Measurements from ENCODE around the gene SLCO4A1. TPM values are rescaled to one million over a fixed set of nuclear protein-coding genes. Genes with fewer than 3 reads are reported as not detected.

SLCO4A1 gene
- total and polyA plus RNA-seq, 4 experiments from 2014 or later: 0.49 to 0.99 (median 0.97) TPM; not detected in 1

GRCh38 chr20:62714006-62714405 lies 71.7 kb downstream of the SLCO4A1 start:
- Mint-ChIP-seq H3K27ac (peak overlapping the region in 1 of 7 donors; percentile 23), H3K27me3 (peaks cover 6 to 10% of the 10 kb centered on the region in 2 donors), H3K9me3 (peaks cover 0 to 3% (median 0%) of the 10 kb centered on the region in 8 donors), H3K4me1 (peaks cover 12 to 50% (median 29%) of the 10 kb centered on the region in 4 donors), H3K4me3 (no peak overlapping the region), H3K36me3 (no peaks in the 10 kb centered on the region)
- Histone ChIP-seq H3K27ac (ENCODE audit: low read depth, low read length) (no peak overlapping the region), H3K36me3 (ENCODE audit: insufficient read depth, low read length) (no peaks in the 10 kb centered on the region), H3K4me1 (ENCODE audit: insufficient read depth, low read length) (peaks cover 21% of the 10 kb centered on the region), H3K4me3 (ENCODE audit: low read length in 2 of 2) (no peak overlapping the region), H3K27me3 (ENCODE audit: insufficient read depth, low read length) (peaks cover 12% of the 10 kb centered on the region), H3K9me3 (ENCODE audit: control insufficient read depth in 1 of 2, low read length in 2 of 2) (no peaks in the 10 kb centered on the region)
- CTCF ChIA-PET (ENCODE audit: partially characterized antibody): no interaction called here
- intact Hi-C loops (cut with micrococcal nuclease): no loop called here
- POLR2A ChIA-PET (ENCODE audit: partially characterized antibody): interaction anchor here (0.6 to 1.2 kb wide), 2 partner anchors 27 to 61 kb away, joined by 3 read pairs; no protein-coding TSS in a partner anchor
- no peak for DNase-seq

GRCh38 chr20:62714799-62715198 lies 72.5 kb downstream of the SLCO4A1 start:
- H3K27ac Mint-ChIP-seq: peak overlapping the region in 6 of 7 donors; percentile 7 to 80 (median 54)
- CTCF ChIA-PET (ENCODE audit: partially characterized antibody): no interaction called here
- POLR2A ChIA-PET (ENCODE audit: partially characterized antibody): interaction anchor here (1.2 kb wide), 1 partner anchor 26 kb away, joined by 3 read pairs; no protein-coding TSS in a partner anchor

GRCh38 chr20:62715201-62715600 lies 72.9 kb downstream of the SLCO4A1 start:
- Histone ChIP-seq H3K27ac (ENCODE audit: low read depth, low read length) (no peak overlapping the region), H3K9me3 (ENCODE audit: control insufficient read depth in 1 of 2, low read length in 2 of 2) (no peaks in the 10 kb centered on the region), H3K4me3 (ENCODE audit: low read length in 2 of 2) (no peak overlapping the region), H3K27me3 (ENCODE audit: insufficient read depth, low read length) (peaks cover 8% of the 10 kb centered on the region), H3K36me3 (ENCODE audit: insufficient read depth, low read length) (no peaks in the 10 kb centered on the region), H3K4me1 (ENCODE audit: insufficient read depth, low read length) (peaks cover 21% of the 10 kb centered on the region)
- Mint-ChIP-seq H3K27me3 (peaks cover 3 to 5% of the 10 kb centered on the region in 2 donors), H3K4me1 (peaks cover 12 to 42% (median 28%) of the 10 kb centered on the region in 4 donors), H3K27ac (peak overlapping the region in 5 of 7 donors; percentile 38 to 80 (median 66)), H3K36me3 (peaks cover 0 to 5% of the 10 kb centered on the region in 2 donors), H3K9me3 (peaks cover 0 to 13% (median 6%) of the 10 kb centered on the region in 8 donors), H3K4me3 (peak overlapping the region in 2 of 8 donors; percentile 15 to 43)
- intact Hi-C loops (cut with micrococcal nuclease): no loop called here
- no peak for DNase-seq
- POLR2A ChIA-PET (ENCODE audit: partially characterized antibody): interaction anchor here (1.2 to 2.1 kb wide), 2 partner anchors 25 to 26 kb away, joined by 3 to 15 read pairs; no protein-coding TSS in a partner anchor
- CTCF ChIA-PET (ENCODE audit: partially characterized antibody): no interaction called here

More at GRCh38 chr20:62714799-62715198, 72.5 kb downstream of the SLCO4A1 start:
- peaks cover 12 to 45% (median 29%) of the 10 kb centered on the region in 4 donors for H3K4me1 Mint-ChIP-seq
- no peaks in the 10 kb centered on the region for H3K9me3 ChIP-seq (ENCODE audit: control insufficient read depth in 1 of 2, low read length in 2 of 2)
- intact Hi-C loops (cut with micrococcal nuclease): no loop called here
- peaks cover 21% of the 10 kb centered on the region for H3K4me1 ChIP-seq (ENCODE audit: insufficient read depth, low read length)
- no peak overlapping the region for H3K27ac ChIP-seq (ENCODE audit: low read depth, low read length)
- H3K36me3 Mint-ChIP-seq: peaks cover 0 to 4% of the 10 kb centered on the region in 2 donors
- peaks cover 0 to 11% (median 4%) of the 10 kb centered on the region in 8 donors for H3K9me3 Mint-ChIP-seq
- no peaks in the 10 kb centered on the region for H3K36me3 ChIP-seq (ENCODE audit: insufficient read depth, low read length)
- H3K27me3 ChIP-seq (ENCODE audit: insufficient read depth, low read length): peaks cover 11% of the 10 kb centered on the region
- peaks cover 3 to 7% of the 10 kb centered on the region in 2 donors for H3K27me3 Mint-ChIP-seq
- peak overlapping the region in 2 of 8 donors; percentile 15 to 43 for H3K4me3 Mint-ChIP-seq
- DNase-seq: no peak
- H3K4me3 ChIP-seq (ENCODE audit: low read length in 2 of 2): no peak overlapping the region

- H3K4me3 ChIP-seq (ENCODE audit: low read length in 2 of 2): no peak overlapping the region
- peak overlapping the region; percentile 2 to 87 (median 71) for H3K4me3 Mint-ChIP-seq
- H3K4me1 Mint-ChIP-seq: peaks cover 12 to 41% (median 26%) of the 10 kb centered on the region in 4 donors
- peak; percentile 17 to 69 (median 44) for DNase-seq
- intact Hi-C loops (cut with micrococcal nuclease): loop anchor here (1.0 kb wide), 1 partner anchor 24 kb away; no protein-coding TSS in a partner anchor
- POLR2A ChIA-PET (ENCODE audit: partially characterized antibody): interaction anchor here (0.6 to 2.1 kb wide), 2 partner anchors 24 to 80 kb away, joined by 5 to 15 read pairs; partner anchors contain the start of gene MRGBP
- H3K36me3 ChIP-seq (ENCODE audit: insufficient read depth, low read length): no peaks in the 10 kb centered on the region
- no peaks in the 10 kb centered on the region for H3K27me3 ChIP-seq (ENCODE audit: insufficient read depth, low read length)
- H3K36me3 Mint-ChIP-seq: peaks cover under 1 to 10% of the 10 kb centered on the region in 2 donors
- peaks cover under 1 to 24% (median 14%) of the 10 kb centered on the region in 8 donors for H3K9me3 Mint-ChIP-seq
- no peak overlapping the region for H3K27ac ChIP-seq (ENCODE audit: low read depth, low read length)
- H3K9me3 ChIP-seq (ENCODE audit: control insufficient read depth in 1 of 2, low read length in 2 of 2): no peaks in the 10 kb centered on the region
- H3K4me1 ChIP-seq (ENCODE audit: insufficient read depth, low read length): peaks cover 21% of the 10 kb centered on the region
- H3K27ac Mint-ChIP-seq: peak overlapping the region; percentile 52 to 93 (median 88)
- H3K27me3 Mint-ChIP-seq: peaks cover 0 to 2% of the 10 kb centered on the region in 2 donors
- CTCF ChIA-PET (ENCODE audit: partially characterized antibody): interaction anchor here (1.2 kb wide), 1 partner anchor 74 kb away, joined by 3 read pairs; no protein-coding TSS in a partner anchor
Observed at GRCh38 chr20:62716198-62716940, 74.1 kb downstream of the SLCO4A1 start.

GRCh38 chr20:62716941-62717310 lies 74.6 kb downstream of the SLCO4A1 start:
- POLR2A ChIA-PET (ENCODE audit: partially characterized antibody): interaction anchor here (0.6 to 2.1 kb wide), 2 partner anchors 23 to 79 kb away, joined by 5 to 15 read pairs; partner anchors contain the start of gene MRGBP
- CTCF ChIA-PET (ENCODE audit: partially characterized antibody): interaction anchor here (1.2 kb wide), 1 partner anchor 73 kb away, joined by 3 read pairs; no protein-coding TSS in a partner anchor

GRCh38 chr20:62717933-62718332 lies 75.6 kb downstream of the SLCO4A1 start:
- H3K27ac Mint-ChIP-seq: peak overlapping the region in 1 of 7 donors; percentile 15
- Histone ChIP-seq H3K4me1 (ENCODE audit: insufficient read depth, low read length) (peaks cover 21% of the 10 kb centered on the region), H3K27me3 (ENCODE audit: insufficient read depth, low read length) (no peaks in the 10 kb centered on the region), H3K36me3 (ENCODE audit: insufficient read depth, low read length) (no peaks in the 10 kb centered on the region), H3K4me3 (ENCODE audit: low read length in 2 of 2) (no peak overlapping the region), H3K27ac (ENCODE audit: low read depth, low read length) (no peak overlapping the region), H3K9me3 (ENCODE audit: control insufficient read depth in 1 of 2, low read length in 2 of 2) (no peaks in the 10 kb centered on the region)
- H3K36me3 Mint-ChIP-seq: peaks cover 1 to 16% of the 10 kb centered on the region in 2 donors
- peaks cover 0 to 2% of the 10 kb centered on the region in 2 donors for H3K27me3 Mint-ChIP-seq
- ChIA-PET CTCF (ENCODE audit: partially characterized antibody) (interaction anchor here (0.7 kb wide), 1 partner anchor 11 kb away, joined by 3 read pairs; no protein-coding TSS in a partner anchor), POLR2A (ENCODE audit: partially characterized antibody) (interaction anchor here (0.8 kb wide), 1 partner anchor 76 kb away, joined by 4 read pairs; no protein-coding TSS in a partner anchor)
- H3K9me3 Mint-ChIP-seq: peaks cover 2 to 35% (median 27%) of the 10 kb centered on the region in 8 donors
- intact Hi-C loops (cut with micrococcal nuclease): no loop called here
- peak overlapping the region in 1 of 8 donors; percentile 40 for H3K4me3 Mint-ChIP-seq
- no peak for DNase-seq
- peaks cover 14 to 52% (median 29%) of the 10 kb centered on the region in 4 donors for H3K4me1 Mint-ChIP-seq

More at GRCh38 chr20:62716941-62717310, 74.6 kb downstream of the SLCO4A1 start:
- peaks cover 2 to 29% (median 20%) of the 10 kb centered on the region in 8 donors for H3K9me3 Mint-ChIP-seq
- no peaks in the 10 kb centered on the region for H3K27me3 ChIP-seq (ENCODE audit: insufficient read depth, low read length)
- H3K27ac Mint-ChIP-seq: peak overlapping the region in 2 of 7 donors; percentile 86 to 93
- no peaks in the 10 kb centered on the region for H3K9me3 ChIP-seq (ENCODE audit: control insufficient read depth in 1 of 2, low read length in 2 of 2)
- H3K4me1 Mint-ChIP-seq: peaks cover 14 to 47% (median 27%) of the 10 kb centered on the region in 4 donors
- no peaks in the 10 kb centered on the region for H3K36me3 ChIP-seq (ENCODE audit: insufficient read depth, low read length)
- H3K27me3 Mint-ChIP-seq: peaks cover 0 to 2% of the 10 kb centered on the region in 2 donors
- peaks cover 1 to 16% of the 10 kb centered on the region in 2 donors for H3K36me3 Mint-ChIP-seq
- peaks cover 21% of the 10 kb centered on the region for H3K4me1 ChIP-seq (ENCODE audit: insufficient read depth, low read length)
- DNase-seq: no peak
- H3K4me3 Mint-ChIP-seq: peak overlapping the region in 1 of 8 donors; percentile 50
- no peak overlapping the region for H3K4me3 ChIP-seq (ENCODE audit: low read length in 2 of 2)
- intact Hi-C loops (cut with micrococcal nuclease): loop anchor here (1.0 kb wide), 1 partner anchor 23 kb away; no protein-coding TSS in a partner anchor
- H3K27ac ChIP-seq (ENCODE audit: low read depth, low read length): no peak overlapping the region
